Measurements from ENCODE around the gene USP47. TPM values are rescaled to one million over a fixed set of nuclear protein-coding genes. Genes with fewer than 3 reads are reported as not detected.

USP47 gene
- polyA plus RNA-seq, 2 of the 4 experiments (the other 2 are of a cell fraction): 31.0 to 32.8 TPM

DNA sequence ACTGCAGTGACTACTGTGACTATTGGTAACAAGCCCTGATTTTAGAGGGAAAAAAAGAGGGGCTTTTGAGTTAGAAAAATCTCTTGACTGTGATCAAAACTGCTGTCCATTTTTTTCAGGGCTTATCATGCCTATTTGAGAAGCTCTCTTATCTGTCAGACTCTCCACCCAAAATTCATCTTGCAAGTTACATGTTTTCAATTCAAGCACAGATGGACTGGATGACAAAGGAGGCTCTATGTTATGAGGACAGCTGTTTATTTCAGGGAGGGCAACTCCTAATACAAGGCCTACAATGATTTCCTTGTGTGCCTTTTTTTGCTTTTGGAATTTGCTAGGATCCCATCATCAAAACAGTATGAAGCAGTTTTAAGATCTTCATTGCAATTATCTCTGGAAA, 35.2 kb upstream of the USP47 start:
- no peak for FAIRE-seq
- no peak overlapping the region for H3K4me3 ChIP-seq
- CTCF ChIA-PET: interaction anchor here (0.9 to 3.8 kb wide), 7 partner anchors 8 to 1013 kb away, joined by 3 to 31 read pairs (median 8); no protein-coding TSS in a partner anchor
- ATAC-seq: no peak
- POLR2A ChIA-PET: interaction anchor here (0.6 kb wide), 2 partner anchors 35 to 278 kb away, joined by 3 read pairs; partner anchors contain the start of gene USP47
- no peak overlapping the region for H3K4me2 ChIP-seq
- TF ChIP-seq KDM5A (IDR thresholded peaks at IDR 0.05) (no peak), GATA3 (IDR thresholded peaks at IDR 0.05; ENCODE audit: borderline replicate concordance) (no peak), ESRRA (IDR thresholded peaks at IDR 0.05; ENCODE audit: borderline replicate concordance, low read length) (no peak), KDM1A (IDR thresholded peaks at IDR 0.05; ENCODE audit: low read depth) (no peak), SREBF2 (IDR thresholded peaks at IDR 0.05) (no peak)
- TF ChIP-seq, protein P1, sequence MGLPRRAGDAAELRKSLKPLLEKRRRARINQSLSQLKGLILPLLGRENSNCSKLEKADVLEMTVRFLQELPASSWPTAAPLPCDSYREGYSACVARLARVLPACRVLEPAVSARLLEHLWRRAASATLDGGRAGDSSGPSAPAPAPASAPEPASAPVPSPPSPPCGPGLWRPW (IDR thresholded peaks at IDR 0.05): no peak
- TF ChIP-seq, protein P2, sequence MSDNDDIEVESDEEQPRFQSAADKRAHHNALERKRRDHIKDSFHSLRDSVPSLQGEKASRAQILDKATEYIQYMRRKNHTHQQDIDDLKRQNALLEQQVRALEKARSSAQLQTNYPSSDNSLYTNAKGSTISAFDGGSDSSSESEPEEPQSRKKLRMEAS (IDR thresholded peaks at IDR 0.05): no peak
- TF ChIP-seq, protein P3, sequence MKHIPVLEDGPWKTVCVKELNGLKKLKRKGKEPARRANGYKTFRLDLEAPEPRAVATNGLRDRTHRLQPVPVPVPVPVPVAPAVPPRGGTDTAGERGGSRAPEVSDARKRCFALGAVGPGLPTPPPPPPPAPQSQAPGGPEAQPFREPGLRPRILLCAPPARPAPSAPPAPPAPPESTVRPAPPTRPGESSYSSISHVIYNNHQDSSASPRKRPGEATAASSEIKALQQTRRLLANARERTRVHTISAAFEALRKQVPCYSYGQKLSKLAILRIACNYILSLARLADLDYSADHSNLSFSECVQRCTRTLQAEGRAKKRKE (CRISPR knock-in tag; IDR thresholded peaks at IDR 0.05; ENCODE audit: low read depth): no peak
- H3K4me1 ChIP-seq: no peaks in the 10 kb centered on the region
- H3K27ac ChIP-seq: no peak overlapping the region
- DNase-seq (ENCODE audit: low read depth in 1 of 2, low spot score in 1 of 2): no peak
- H3K9me3 ChIP-seq: no peaks in the 10 kb centered on the region

DNA sequence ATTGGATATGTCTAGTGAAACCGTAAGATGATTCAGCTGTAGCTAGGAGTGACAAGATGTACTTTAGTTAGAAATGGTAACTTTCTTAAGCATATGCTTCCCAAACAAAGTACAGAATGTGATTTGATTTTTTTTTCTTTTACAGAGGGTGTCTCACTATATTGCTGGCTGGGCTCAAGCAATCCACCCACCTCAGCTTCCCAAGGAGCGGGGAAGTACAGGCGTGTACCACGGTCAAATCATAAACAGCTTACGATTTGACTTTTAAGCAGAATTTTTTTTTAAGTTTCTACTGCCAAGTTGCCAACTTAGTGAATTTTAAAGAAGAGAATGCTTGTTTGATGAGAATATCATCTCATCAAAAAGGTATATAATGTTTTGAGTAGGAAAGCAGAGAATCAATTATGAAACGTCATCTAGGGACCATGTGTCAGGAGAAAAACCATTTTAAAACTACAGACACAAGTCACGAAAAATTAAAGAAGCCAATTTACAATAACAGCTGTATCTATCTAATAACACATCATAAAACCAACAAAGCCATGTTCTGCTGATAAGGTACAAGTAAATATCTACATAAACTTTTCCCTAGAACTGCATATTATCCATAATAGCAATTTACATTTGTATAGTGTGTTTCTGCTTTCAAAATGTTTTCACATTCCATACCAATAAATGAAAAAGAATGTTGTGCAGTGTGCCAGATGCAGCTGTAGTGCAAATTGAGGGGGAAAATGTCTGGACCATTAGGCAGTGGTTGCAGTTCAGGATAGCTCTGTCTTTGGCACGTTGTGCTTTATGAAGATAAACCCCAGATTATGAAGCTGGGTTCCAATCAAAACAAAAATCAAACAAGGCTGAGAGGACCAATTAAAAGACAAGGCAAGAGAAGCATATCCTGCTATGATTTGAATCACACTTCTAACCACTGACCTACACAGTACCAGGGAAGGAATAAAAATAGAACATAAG, 33.7 kb upstream of the USP47 start:
- 72% methylated on average over 8 of the region's 8 CpGs for WGBS (ENCODE audit: missing lambda C conversion rate)
- DNase-seq (ENCODE audit: low read depth in 1 of 2, low spot score in 1 of 2): no peak
- H3K4me3 ChIP-seq: no peak overlapping the region
- CTCF ChIA-PET: interaction anchor here (0.9 to 3.8 kb wide), 7 partner anchors 9 to 780 kb away, joined by 3 to 31 read pairs (median 8); no protein-coding TSS in a partner anchor
- FAIRE-seq: no peak
- POLR2A ChIA-PET: no interaction called here
- TF ChIP-seq RCOR1 (IDR thresholded peaks at IDR 0.05; ENCODE audit: low read depth, low read length) (no peak), CEBPB (IDR thresholded peaks at IDR 0.05) (no peak), KDM5A (IDR thresholded peaks at IDR 0.05) (no peak), POLR2A (IDR thresholded peaks at IDR 0.05; ENCODE audit: low read length) (no peak), RARB (CRISPR knock-in tag; IDR thresholded peaks at IDR 0.05) (no peak), EP300 (IDR thresholded peaks at IDR 0.05) (no peak), HOXA7 (CRISPR knock-in tag; IDR thresholded peaks at IDR 0.05) (no peak), HDAC2 (IDR thresholded peaks at IDR 0.05) (no peak), NFE2L2 (conservative IDR thresholded peaks at IDR 0.05; ENCODE audit: low read length) (no peak), CHD2 (IDR thresholded peaks at IDR 0.05; ENCODE audit: low read length, partially characterized antibody) (no peak)
- TF ChIP-seq, protein P4, sequence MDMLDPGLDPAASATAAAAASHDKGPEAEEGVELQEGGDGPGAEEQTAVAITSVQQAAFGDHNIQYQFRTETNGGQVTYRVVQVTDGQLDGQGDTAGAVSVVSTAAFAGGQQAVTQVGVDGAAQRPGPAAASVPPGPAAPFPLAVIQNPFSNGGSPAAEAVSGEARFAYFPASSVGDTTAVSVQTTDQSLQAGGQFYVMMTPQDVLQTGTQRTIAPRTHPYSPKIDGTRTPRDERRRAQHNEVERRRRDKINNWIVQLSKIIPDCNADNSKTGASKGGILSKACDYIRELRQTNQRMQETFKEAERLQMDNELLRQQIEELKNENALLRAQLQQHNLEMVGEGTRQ (IDR thresholded peaks at IDR 0.05): no peak
- TF ChIP-seq, protein P5, sequence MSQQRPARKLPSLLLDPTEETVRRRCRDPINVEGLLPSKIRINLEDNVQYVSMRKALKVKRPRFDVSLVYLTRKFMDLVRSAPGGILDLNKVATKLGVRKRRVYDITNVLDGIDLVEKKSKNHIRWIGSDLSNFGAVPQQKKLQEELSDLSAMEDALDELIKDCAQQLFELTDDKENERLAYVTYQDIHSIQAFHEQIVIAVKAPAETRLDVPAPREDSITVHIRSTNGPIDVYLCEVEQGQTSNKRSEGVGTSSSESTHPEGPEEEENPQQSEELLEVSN (IDR thresholded peaks at IDR 0.05; ENCODE audit: borderline replicate concordance, low read depth): no peak
- H3K27ac ChIP-seq: no peak overlapping the region
- H3K4me1 ChIP-seq: peaks cover 5% of the 10 kb centered on the region; the same call in 2 of the 3 replicates
- ATAC-seq: no peak
- H3K4me2 ChIP-seq: no peak overlapping the region
- H3K9me3 ChIP-seq: no peaks in the 10 kb centered on the region

DNA sequence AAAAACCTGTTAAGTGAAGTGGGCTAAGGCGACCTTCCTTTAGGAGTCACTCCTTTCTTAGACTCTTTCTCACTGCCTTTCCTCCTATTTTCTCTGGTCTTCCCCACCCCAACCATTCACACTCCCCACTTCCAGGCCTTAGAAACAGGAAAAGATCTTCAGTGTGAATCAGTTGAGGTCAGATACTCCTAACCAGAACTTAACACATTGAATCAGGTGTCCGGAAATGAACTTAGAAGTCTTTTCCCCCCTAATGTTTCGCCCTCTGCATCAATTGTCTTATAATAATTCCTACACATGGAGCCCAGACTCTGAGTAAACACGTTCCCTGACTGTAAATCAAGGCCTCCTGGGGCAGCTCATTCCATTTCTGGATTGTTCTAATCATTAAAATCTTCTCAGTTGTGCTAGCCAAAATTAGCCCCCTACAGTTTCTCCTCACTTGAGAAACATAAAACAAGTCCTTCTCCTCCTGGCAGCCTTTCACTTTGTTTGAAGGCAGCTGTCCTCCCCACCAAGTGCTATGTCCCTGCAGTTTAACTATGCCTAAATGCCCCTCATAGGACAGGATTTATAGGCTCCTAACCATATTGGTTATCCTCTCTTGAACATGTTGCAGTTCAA, 32.7 kb upstream of the USP47 start:
- TF ChIP-seq CHD2 (IDR thresholded peaks at IDR 0.05; ENCODE audit: low read length, partially characterized antibody): no peak
- TF ChIP-seq HDAC2 (IDR thresholded peaks at IDR 0.05): no peak
- TF ChIP-seq JUNB (IDR thresholded peaks at IDR 0.05): no peak
- no peak for TF ChIP-seq EP300 (IDR thresholded peaks at IDR 0.05)
- TF ChIP-seq, protein P6, sequence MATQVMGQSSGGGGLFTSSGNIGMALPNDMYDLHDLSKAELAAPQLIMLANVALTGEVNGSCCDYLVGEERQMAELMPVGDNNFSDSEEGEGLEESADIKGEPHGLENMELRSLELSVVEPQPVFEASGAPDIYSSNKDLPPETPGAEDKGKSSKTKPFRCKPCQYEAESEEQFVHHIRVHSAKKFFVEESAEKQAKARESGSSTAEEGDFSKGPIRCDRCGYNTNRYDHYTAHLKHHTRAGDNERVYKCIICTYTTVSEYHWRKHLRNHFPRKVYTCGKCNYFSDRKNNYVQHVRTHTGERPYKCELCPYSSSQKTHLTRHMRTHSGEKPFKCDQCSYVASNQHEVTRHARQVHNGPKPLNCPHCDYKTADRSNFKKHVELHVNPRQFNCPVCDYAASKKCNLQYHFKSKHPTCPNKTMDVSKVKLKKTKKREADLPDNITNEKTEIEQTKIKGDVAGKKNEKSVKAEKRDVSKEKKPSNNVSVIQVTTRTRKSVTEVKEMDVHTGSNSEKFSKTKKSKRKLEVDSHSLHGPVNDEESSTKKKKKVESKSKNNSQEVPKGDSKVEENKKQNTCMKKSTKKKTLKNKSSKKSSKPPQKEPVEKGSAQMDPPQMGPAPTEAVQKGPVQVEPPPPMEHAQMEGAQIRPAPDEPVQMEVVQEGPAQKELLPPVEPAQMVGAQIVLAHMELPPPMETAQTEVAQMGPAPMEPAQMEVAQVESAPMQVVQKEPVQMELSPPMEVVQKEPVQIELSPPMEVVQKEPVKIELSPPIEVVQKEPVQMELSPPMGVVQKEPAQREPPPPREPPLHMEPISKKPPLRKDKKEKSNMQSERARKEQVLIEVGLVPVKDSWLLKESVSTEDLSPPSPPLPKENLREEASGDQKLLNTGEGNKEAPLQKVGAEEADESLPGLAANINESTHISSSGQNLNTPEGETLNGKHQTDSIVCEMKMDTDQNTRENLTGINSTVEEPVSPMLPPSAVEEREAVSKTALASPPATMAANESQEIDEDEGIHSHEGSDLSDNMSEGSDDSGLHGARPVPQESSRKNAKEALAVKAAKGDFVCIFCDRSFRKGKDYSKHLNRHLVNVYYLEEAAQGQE (IDR thresholded peaks at IDR 0.05): no peak
- DNase-seq (ENCODE audit: low read depth in 1 of 2, low spot score in 1 of 2) (no peak), FAIRE-seq (no peak), ATAC-seq (no peak)
- Histone ChIP-seq H3K27ac (peak overlapping the region in 1 of 2 experiments; percentile 0; a peak in 1 of 6 replicates), H3K9me3 (no peaks in the 10 kb centered on the region), H3K4me1 (peaks cover 15% of the 10 kb centered on the region), H3K4me2 (no peak overlapping the region), H3K4me3 (no peak overlapping the region)
- WGBS (ENCODE audit: missing lambda C conversion rate): 83% methylated on average over 4 of the region's 4 CpGs
- POLR2A ChIA-PET: no interaction called here
- CTCF ChIA-PET: interaction anchor here (2.8 to 3.8 kb wide), 5 partner anchors 10 to 472 kb away, joined by 7 to 31 read pairs (median 11); no protein-coding TSS in a partner anchor
